ENCODE measurements around the gene NMT1. TPM values are rescaled to one million over a fixed set of nuclear protein-coding genes. Genes with fewer than 3 reads are reported as not detected.

Gene NMT1
- total and polyA plus RNA-seq, 2 of the 13 experiments (the other 11 are each of a cell fraction or from before 2014, with no cell fraction given) = 75.7 to 142 TPM

DNA sequence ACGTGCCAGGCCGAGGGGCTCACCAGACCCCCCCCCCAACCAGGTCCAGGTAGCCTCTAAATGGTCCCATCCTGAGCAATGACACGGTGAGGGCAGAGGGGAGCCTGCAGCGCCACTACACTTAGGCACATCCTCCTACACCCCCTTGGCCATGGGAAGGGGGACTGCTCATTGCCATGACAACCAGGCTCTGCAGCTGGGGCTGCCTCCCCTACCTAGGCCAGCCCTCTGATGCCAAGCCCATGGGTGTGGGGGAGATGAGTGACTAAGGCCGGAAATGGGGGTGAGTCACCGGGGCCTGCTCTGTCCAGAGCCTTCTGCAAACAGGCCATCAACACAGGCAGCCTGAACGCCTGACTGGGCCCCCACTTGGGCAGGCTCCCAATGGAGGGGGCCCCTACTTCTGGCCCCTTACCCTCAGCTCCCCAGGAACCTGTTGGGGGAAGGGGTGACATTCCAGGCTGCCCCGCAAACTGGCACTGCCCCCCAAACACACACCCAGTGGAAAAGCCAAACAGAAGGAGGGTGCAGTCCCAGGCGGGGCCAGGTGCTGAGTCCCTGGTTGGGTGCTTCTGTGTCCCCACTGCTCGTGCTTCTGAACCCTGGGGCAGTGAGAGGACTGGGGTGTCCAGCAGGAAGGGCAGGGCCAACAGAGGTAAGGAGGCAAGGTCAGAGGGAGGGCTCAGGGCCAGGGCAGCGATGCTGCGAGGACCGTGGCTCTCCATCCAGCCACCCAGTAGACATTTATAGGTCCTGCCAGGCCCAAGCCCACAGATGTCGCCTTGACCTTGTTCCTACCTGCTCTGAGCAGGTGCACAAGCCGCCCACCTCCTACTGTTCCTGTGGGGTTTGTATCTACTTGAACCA lies 63.0 kb downstream of the NMT1 start (continued):
- TF ChIP-seq, protein P1, sequence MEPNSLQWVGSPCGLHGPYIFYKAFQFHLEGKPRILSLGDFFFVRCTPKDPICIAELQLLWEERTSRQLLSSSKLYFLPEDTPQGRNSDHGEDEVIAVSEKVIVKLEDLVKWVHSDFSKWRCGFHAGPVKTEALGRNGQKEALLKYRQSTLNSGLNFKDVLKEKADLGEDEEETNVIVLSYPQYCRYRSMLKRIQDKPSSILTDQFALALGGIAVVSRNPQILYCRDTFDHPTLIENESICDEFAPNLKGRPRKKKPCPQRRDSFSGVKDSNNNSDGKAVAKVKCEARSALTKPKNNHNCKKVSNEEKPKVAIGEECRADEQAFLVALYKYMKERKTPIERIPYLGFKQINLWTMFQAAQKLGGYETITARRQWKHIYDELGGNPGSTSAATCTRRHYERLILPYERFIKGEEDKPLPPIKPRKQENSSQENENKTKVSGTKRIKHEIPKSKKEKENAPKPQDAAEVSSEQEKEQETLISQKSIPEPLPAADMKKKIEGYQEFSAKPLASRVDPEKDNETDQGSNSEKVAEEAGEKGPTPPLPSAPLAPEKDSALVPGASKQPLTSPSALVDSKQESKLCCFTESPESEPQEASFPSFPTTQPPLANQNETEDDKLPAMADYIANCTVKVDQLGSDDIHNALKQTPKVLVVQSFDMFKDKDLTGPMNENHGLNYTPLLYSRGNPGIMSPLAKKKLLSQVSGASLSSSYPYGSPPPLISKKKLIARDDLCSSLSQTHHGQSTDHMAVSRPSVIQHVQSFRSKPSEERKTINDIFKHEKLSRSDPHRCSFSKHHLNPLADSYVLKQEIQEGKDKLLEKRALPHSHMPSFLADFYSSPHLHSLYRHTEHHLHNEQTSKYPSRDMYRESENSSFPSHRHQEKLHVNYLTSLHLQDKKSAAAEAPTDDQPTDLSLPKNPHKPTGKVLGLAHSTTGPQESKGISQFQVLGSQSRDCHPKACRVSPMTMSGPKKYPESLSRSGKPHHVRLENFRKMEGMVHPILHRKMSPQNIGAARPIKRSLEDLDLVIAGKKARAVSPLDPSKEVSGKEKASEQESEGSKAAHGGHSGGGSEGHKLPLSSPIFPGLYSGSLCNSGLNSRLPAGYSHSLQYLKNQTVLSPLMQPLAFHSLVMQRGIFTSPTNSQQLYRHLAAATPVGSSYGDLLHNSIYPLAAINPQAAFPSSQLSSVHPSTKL (CRISPR knock-in tag; IDR thresholded peaks at IDR 0.05) = peak; percentile 69
- TF ChIP-seq SP4 (CRISPR knock-in tag; IDR thresholded peaks at IDR 0.05) = no peak; the same call in 1 of the 2 replicates
- TF ChIP-seq, protein P2, sequence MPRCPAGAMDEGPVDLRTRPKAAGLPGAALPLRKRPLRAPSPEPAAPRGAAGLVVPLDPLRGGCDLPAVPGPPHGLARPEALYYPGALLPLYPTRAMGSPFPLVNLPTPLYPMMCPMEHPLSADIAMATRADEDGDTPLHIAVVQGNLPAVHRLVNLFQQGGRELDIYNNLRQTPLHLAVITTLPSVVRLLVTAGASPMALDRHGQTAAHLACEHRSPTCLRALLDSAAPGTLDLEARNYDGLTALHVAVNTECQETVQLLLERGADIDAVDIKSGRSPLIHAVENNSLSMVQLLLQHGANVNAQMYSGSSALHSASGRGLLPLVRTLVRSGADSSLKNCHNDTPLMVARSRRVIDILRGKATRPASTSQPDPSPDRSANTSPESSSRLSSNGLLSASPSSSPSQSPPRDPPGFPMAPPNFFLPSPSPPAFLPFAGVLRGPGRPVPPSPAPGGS (CRISPR knock-in tag; IDR thresholded peaks at IDR 0.05) = peak; percentile 76
- TF ChIP-seq, protein P3, sequence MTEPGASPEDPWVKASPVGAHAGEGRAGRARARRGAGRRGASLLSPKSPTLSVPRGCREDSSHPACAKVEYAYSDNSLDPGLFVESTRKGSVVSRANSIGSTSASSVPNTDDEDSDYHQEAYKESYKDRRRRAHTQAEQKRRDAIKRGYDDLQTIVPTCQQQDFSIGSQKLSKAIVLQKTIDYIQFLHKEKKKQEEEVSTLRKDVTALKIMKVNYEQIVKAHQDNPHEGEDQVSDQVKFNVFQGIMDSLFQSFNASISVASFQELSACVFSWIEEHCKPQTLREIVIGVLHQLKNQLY (CRISPR knock-in tag; IDR thresholded peaks at IDR 0.05) = no peak
- TF ChIP-seq, protein P4, sequence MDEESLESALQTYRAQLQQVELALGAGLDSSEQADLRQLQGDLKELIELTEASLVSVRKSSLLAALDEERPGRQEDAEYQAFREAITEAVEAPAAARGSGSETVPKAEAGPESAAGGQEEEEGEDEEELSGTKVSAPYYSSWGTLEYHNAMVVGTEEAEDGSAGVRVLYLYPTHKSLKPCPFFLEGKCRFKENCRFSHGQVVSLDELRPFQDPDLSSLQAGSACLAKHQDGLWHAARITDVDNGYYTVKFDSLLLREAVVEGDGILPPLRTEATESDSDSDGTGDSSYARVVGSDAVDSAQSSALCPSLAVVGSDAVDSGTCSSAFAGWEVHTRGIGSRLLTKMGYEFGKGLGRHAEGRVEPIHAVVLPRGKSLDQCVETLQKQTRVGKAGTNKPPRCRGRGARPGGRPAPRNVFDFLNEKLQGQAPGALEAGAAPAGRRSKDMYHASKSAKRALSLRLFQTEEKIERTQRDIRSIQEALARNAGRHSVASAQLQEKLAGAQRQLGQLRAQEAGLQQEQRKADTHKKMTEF (CRISPR knock-in tag; IDR thresholded peaks at IDR 0.05) = peak; percentile 38
- TF ChIP-seq, protein P5, sequence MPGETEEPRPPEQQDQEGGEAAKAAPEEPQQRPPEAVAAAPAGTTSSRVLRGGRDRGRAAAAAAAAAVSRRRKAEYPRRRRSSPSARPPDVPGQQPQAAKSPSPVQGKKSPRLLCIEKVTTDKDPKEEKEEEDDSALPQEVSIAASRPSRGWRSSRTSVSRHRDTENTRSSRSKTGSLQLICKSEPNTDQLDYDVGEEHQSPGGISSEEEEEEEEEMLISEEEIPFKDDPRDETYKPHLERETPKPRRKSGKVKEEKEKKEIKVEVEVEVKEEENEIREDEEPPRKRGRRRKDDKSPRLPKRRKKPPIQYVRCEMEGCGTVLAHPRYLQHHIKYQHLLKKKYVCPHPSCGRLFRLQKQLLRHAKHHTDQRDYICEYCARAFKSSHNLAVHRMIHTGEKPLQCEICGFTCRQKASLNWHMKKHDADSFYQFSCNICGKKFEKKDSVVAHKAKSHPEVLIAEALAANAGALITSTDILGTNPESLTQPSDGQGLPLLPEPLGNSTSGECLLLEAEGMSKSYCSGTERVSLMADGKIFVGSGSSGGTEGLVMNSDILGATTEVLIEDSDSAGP (CRISPR knock-in tag; IDR thresholded peaks at IDR 0.05; ENCODE audit: borderline replicate concordance) = no peak; the same call in 1 of the 2 replicates
- peak; percentile 39; the same call in 1 of the 2 replicates for TF ChIP-seq GATA4 (IDR thresholded peaks at IDR 0.05; ENCODE audit: borderline replicate concordance, low read depth)
- TF ChIP-seq, protein P6, sequence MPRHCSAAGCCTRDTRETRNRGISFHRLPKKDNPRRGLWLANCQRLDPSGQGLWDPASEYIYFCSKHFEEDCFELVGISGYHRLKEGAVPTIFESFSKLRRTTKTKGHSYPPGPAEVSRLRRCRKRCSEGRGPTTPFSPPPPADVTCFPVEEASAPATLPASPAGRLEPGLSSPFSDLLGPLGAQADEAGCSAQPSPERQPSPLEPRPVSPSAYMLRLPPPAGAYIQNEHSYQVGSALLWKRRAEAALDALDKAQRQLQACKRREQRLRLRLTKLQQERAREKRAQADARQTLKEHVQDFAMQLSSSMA (CRISPR knock-in tag; IDR thresholded peaks at IDR 0.05) = 0 out of 2 replicates have a peak, but pooled peaks have one; percentile 0
- TF ChIP-seq RORA (CRISPR knock-in tag; IDR thresholded peaks at IDR 0.05) = no peak
- no peak for TF ChIP-seq ZFP62 (CRISPR knock-in tag; IDR thresholded peaks at IDR 0.05)
- no peak for TF ChIP-seq HCFC1 (IDR thresholded peaks at IDR 0.05; ENCODE audit: low read depth, low read length)
- TF ChIP-seq, protein P7, sequence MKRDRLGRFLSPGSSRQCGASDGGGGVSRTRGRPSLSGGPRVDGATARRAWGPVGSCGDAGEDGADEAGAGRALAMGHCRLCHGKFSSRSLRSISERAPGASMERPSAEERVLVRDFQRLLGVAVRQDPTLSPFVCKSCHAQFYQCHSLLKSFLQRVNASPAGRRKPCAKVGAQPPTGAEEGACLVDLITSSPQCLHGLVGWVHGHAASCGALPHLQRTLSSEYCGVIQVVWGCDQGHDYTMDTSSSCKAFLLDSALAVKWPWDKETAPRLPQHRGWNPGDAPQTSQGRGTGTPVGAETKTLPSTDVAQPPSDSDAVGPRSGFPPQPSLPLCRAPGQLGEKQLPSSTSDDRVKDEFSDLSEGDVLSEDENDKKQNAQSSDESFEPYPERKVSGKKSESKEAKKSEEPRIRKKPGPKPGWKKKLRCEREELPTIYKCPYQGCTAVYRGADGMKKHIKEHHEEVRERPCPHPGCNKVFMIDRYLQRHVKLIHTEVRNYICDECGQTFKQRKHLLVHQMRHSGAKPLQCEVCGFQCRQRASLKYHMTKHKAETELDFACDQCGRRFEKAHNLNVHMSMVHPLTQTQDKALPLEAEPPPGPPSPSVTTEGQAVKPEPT (CRISPR knock-in tag; IDR thresholded peaks at IDR 0.05; ENCODE audit: low read depth) = 0 out of 2 replicates have a peak, but pooled peaks have one; percentile 28
- no peak for TF ChIP-seq ZNF12 (CRISPR knock-in tag; IDR thresholded peaks at IDR 0.05)
- no peak for TF ChIP-seq ZNF263 (CRISPR knock-in tag; IDR thresholded peaks at IDR 0.05)
- no peak for TF ChIP-seq MYNN (CRISPR knock-in tag; IDR thresholded peaks at IDR 0.05; ENCODE audit: low read depth)

All from HepG2 (cell line).